SK-N-SH (cell line): ENCODE results near the gene EFCAB11. TPM values are rescaled to one million over a fixed set of nuclear protein-coding genes. Genes with fewer than 3 reads are reported as not detected.

Experiments used
- CTCF ChIA-PET: fragments of 300-600, 350-600 bp; formaldehyde crosslinking; extraction: SDS; loops from one replicate; lab custom pipeline; 2021; lab: Yijun Ruan, JAX
- POLR2A ChIA-PET: fragments of 350-600 bp; sonication (Branson Sonifier 250); formaldehyde crosslinking; extraction: SDS; loops from one replicate; lab custom pipeline; 2020; ENCODE audit warnings: antibody characterized with exemption, inconsistent platforms; lab: Yijun Ruan, JAX
- DNase-seq: peaks from one replicate; pipeline ENCODE4 v3.0.0; 2012
- H2AFZ ChIP-seq: fragments of 200-600 bp; sonication (generic); 2 replicates; pipeline ENCODE4 v1.8.1; 2016; ENCODE audit warnings: antibody characterized with exemption, mild to moderate bottlenecking, low read depth
- H3F3A ChIP-seq: fragments of 200-600 bp; sonication (generic); replicated peaks from 2 replicates; pipeline ENCODE3; 2016; ENCODE audit warnings: antibody characterized with exemption, mild to moderate bottlenecking; ENCODE audit not compliant: insufficient read depth
- H3K27ac ChIP-seq, 2 experiments: fragments of 200-500 bp in 1 of 2; fragments of 200-600 bp in 1 of 2; sonication (Bioruptor generic) in 1 of 2; sonication (generic), shearing (Covaris generic) in 1 of 2; 2 replicates each; pipeline versions ENCODE4 v1.5.1 to v1.6.1; 2014 to 2016; ENCODE audit warnings: low read depth in 2 of 2, inconsistent platforms in 1 of 2, low read length in 1 of 2, mild to moderate bottlenecking in 1 of 2, mixed read lengths in 1 of 2
- H3K27me3 ChIP-seq: fragments of 200-600 bp; sonication (generic), shearing (Covaris generic); 2 replicates; pipeline ENCODE4 v1.6.1; 2016; ENCODE audit warnings: mixed run types; ENCODE audit not compliant: insufficient read depth
- H3K36me3 ChIP-seq, 2 experiments: fragments of 200-500 bp in 1 of 2; fragments of 200-600 bp in 1 of 2; sonication (Bioruptor generic) in 1 of 2; sonication (generic) in 1 of 2; replicated peaks in 1 of 2; 2 replicates each; pipeline versions ENCODE3 to v1.5.1; 2014 to 2016; ENCODE audit warnings: low read length in 1 of 2, mild to moderate bottlenecking in 1 of 2; ENCODE audit not compliant: insufficient read depth in 2 of 2, control insufficient read depth in 1 of 2
- H3K4me1 ChIP-seq, 2 experiments: fragments of 200-500 bp in 1 of 2; fragments of 200-600 bp in 1 of 2; sonication (Bioruptor generic) in 1 of 2; sonication (generic), shearing (Covaris generic) in 1 of 2; 2 replicates each; pipeline versions ENCODE4 v1.5.1 to v1.6.1; 2014 to 2016; ENCODE audit warnings: low read depth in 1 of 2, low read length in 1 of 2, mixed run types in 1 of 2; ENCODE audit not compliant: insufficient read depth in 2 of 2, control insufficient read depth in 1 of 2
- H3K4me2 ChIP-seq: fragments of 200-600 bp; sonication (generic), shearing (Covaris generic); 2 replicates; pipeline ENCODE4 v1.6.1; 2017; ENCODE audit warnings: mixed run types
- H3K4me3 ChIP-seq, 2 experiments: fragments of 200-500 bp in 1 of 2; fragments of 200-600 bp in 1 of 2; sonication (Bioruptor generic) in 1 of 2; sonication (generic), shearing (Covaris generic) in 1 of 2; 2 replicates each; pipeline versions ENCODE4 v1.5.1 to v1.8.1; 2014 to 2016; ENCODE audit warnings: low read depth in 2 of 2, inconsistent platforms in 1 of 2, low read length in 1 of 2, mild to moderate bottlenecking in 1 of 2, mixed read lengths in 1 of 2, moderate library complexity in 1 of 2
- H3K79me2 ChIP-seq: fragments of 200-600 bp; sonication (generic); 2 replicates; pipeline ENCODE4 v1.8.1; 2017; ENCODE audit warnings: mild to moderate bottlenecking; ENCODE audit not compliant: insufficient read depth
- H3K9ac ChIP-seq: fragments of 200-600 bp; sonication (generic); 2 replicates; pipeline ENCODE4 v1.6.1; 2017; ENCODE audit warnings: mixed run types
- H3K9me2 ChIP-seq: fragments of 200-600 bp; sonication (generic); 2 replicates; pipeline ENCODE4 v1.6.1; 2017; ENCODE audit warnings: mixed run types
- H3K9me3 ChIP-seq: fragments of 200-600 bp; sonication (generic); 2 replicates; pipeline ENCODE4 v1.6.1; 2017; ENCODE audit warnings: mixed run types, mild to moderate bottlenecking, moderate library complexity
- H4K20me1 ChIP-seq: fragments of 200-600 bp; sonication (generic); 2 replicates; pipeline ENCODE4 v1.6.1; 2017; ENCODE audit warnings: mild to moderate bottlenecking, mixed run types; ENCODE audit not compliant: insufficient read depth
- ELF1 ChIP-seq: IDR thresholded peaks from 2 replicates; pipeline ENCODE4 v1.4.0; 2012
- EP300 ChIP-seq, 2 experiments: IDR thresholded peaks; 2 replicates each; pipeline versions ENCODE4 v1.4.0 to v1.6.1; 2012; ENCODE audit warnings: borderline replicate concordance in 1 of 2, low read depth in 1 of 2, low read length in 1 of 2
- FOSL2 ChIP-seq: IDR thresholded peaks from 2 replicates; pipeline ENCODE4 v1.4.0; 2012; ENCODE audit warnings: low read depth, mild to moderate bottlenecking, moderate library complexity, borderline replicate concordance
- GABPA ChIP-seq: IDR thresholded peaks from 2 replicates; pipeline ENCODE4 v1.4.0; 2012; ENCODE audit warnings: low read depth, mild to moderate bottlenecking
- IRF3 ChIP-seq: fragments of 150-350 bp; IDR thresholded peaks from 2 replicates; pipeline ENCODE4 v1.6.1; 2016; ENCODE audit warnings: mild to moderate bottlenecking, low read depth, low read length
- MEF2A ChIP-seq: IDR thresholded peaks from 2 replicates; pipeline ENCODE4 v1.4.0; 2012; ENCODE audit warnings: low read depth, borderline replicate concordance
- MXI1 ChIP-seq: IDR thresholded peaks from 2 replicates; pipeline ENCODE4 v1.6.1; 2012; ENCODE audit warnings: mild to moderate bottlenecking, low read depth, low read length, improper control_type of control experiment
- NFIC ChIP-seq: IDR thresholded peaks from 2 replicates; pipeline ENCODE4 v1.4.0; 2012; ENCODE audit warnings: borderline replicate concordance
- NRF1 ChIP-seq: IDR thresholded peaks from 2 replicates; pipeline ENCODE4 v1.6.1; 2012; ENCODE audit warnings: low read depth, mild to moderate bottlenecking, low read length
- POLR2AphosphoS5 ChIP-seq: IDR thresholded peaks from 2 replicates; pipeline ENCODE4 v1.6.1; 2012; ENCODE audit warnings: low read depth, low read length
- SMC3 ChIP-seq: IDR thresholded peaks from 2 replicates; pipeline ENCODE4 v1.6.1; 2012; ENCODE audit warnings: low read depth, low read length, improper control_type of control experiment
- TCF12 ChIP-seq: IDR thresholded peaks from 2 replicates; pipeline ENCODE4 v1.4.0; 2012
- TEAD4 ChIP-seq: IDR thresholded peaks from 2 replicates; pipeline ENCODE4 v1.4.0; 2012; ENCODE audit warnings: mild to moderate bottlenecking, borderline replicate concordance; ENCODE audit not compliant: insufficient read depth
- USF1 ChIP-seq: IDR thresholded peaks from 2 replicates; pipeline ENCODE4 v1.4.0; 2012; ENCODE audit warnings: low read depth, borderline replicate concordance
- YY1 ChIP-seq: IDR thresholded peaks from 2 replicates; pipeline ENCODE4 v1.4.0; 2012; ENCODE audit warnings: low read depth, mild to moderate bottlenecking
- ZBTB33 ChIP-seq: IDR thresholded peaks from 2 replicates; pipeline ENCODE4 v1.4.0; 2012; ENCODE audit warnings: low read depth, borderline replicate concordance
- WGBS: methylation state at CpG from one replicate; pipeline ENCODE4 v1.1.6; 2017; ENCODE audit warnings: low lambda C conversion rate; 5-methylcytosine and 5-hydroxymethylcytosine counted together
- polyA plus RNA-seq, 3 experiments: library from polyadenylated mRNA; depleted of rRNA; stranded (reverse); fragments of >200 nt; gene quantifications; 2 replicates each; pipeline ENCODE4 v1.2.3, GENCODE V29; 2012

Gene EFCAB11
- polyA plus RNA-seq, 1 of the 3 experiments (the other 2 are of a cell fraction), result 3.9 TPM

- Histone ChIP-seq H3K4me2 (no peak overlapping the region), H3K79me2 (no peaks in the 10 kb centered on the region), H3K27me3 (no peaks in the 10 kb centered on the region), H4K20me1 (no peaks in the 10 kb centered on the region), H2AFZ (no peak overlapping the region), H3K9me2 (no peaks in the 10 kb centered on the region), H3K36me3 (no peaks in the 10 kb centered on the region), H3F3A (no peaks in the 10 kb centered on the region), H3K4me3 (no peak overlapping the region), H3K27ac (no peak overlapping the region), H3K9ac (no peak overlapping the region), H3K4me1 (no peaks in the 10 kb centered on the region), H3K9me3 (no peaks in the 10 kb centered on the region)
- 94% methylated on average over 6 of the region's 6 CpGs for WGBS
- CTCF ChIA-PET, result no interaction called here
- DNase-seq, result no peak
- no peak for TF ChIP-seq POLR2AphosphoS5
- TF ChIP-seq ELF1, result no peak
- no peak for TF ChIP-seq SMC3
- no peak for TF ChIP-seq USF1
- TF ChIP-seq TCF12, result no peak
- TF ChIP-seq NRF1, result no peak
- TF ChIP-seq YY1, result no peak
- no peak for TF ChIP-seq TEAD4
- TF ChIP-seq NFIC, result no peak
- no peak for TF ChIP-seq GABPA
- TF ChIP-seq MXI1, result no peak
- no peak for TF ChIP-seq ZBTB33
- no peak for TF ChIP-seq IRF3
- no peak for TF ChIP-seq EP300 (IDR thresholded peaks at IDR 0.05; ENCODE audit: borderline replicate concordance in 1 of 2, low read depth in 1 of 2, low read length in 1 of 2)
- TF ChIP-seq MEF2A, result no peak
- TF ChIP-seq FOSL2, result no peak
- POLR2A ChIA-PET, result no interaction called here
These were observed 112.7 kb downstream of the EFCAB11 start for GRCh38 chr14:89841851-89842250.
